ENCODE measurements around the gene NKG7.

Gene NKG7

DNA sequence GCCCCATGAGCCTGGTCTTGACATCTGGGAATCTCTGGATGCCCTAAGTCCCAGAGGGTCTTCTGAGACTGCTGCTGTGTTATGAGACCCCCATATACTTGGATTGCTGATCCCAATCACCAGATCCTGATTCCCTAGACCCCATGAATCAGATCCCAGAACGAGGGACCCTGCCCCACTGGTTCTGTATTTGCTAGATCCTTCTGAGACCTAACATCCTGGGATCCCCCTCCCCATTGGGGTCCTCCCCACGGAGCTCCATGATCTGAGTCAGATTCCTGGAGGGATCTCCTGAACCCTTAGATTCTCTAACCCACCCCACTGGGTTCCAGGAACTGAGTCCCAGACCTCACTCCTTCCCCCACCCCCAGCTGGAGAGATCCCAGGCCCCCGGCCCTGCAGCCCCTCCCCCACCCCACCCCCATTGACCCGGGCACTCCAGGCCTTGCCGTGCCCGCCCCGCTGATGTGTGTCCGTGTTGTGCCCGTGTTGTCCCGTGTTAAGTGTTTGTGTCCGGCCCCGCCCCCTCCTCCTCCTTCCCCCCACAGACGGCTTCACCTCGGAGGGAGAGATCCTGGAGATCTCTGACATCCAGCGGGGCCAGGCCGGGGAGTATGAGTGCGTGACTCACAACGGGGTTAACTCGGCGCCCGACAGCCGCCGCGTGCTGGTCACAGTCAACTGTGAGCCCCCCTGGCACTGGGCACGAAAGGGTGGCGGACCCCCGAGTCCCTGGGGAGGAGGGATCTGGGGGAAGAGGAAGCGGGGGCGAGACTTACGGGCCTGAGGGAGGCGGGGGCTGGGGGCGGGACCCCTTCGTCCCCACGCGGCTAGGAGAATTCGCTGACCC, 46.0 kb downstream of the NKG7 start:
- no peak for TF ChIP-seq POLR2A (IDR thresholded peaks at IDR 0.05; ENCODE audit: low read length)
- no peak for TF ChIP-seq GATA1 (IDR thresholded peaks at IDR 0.05; ENCODE audit: low read depth, low read length)
- DNase-seq = no peak

DNA sequence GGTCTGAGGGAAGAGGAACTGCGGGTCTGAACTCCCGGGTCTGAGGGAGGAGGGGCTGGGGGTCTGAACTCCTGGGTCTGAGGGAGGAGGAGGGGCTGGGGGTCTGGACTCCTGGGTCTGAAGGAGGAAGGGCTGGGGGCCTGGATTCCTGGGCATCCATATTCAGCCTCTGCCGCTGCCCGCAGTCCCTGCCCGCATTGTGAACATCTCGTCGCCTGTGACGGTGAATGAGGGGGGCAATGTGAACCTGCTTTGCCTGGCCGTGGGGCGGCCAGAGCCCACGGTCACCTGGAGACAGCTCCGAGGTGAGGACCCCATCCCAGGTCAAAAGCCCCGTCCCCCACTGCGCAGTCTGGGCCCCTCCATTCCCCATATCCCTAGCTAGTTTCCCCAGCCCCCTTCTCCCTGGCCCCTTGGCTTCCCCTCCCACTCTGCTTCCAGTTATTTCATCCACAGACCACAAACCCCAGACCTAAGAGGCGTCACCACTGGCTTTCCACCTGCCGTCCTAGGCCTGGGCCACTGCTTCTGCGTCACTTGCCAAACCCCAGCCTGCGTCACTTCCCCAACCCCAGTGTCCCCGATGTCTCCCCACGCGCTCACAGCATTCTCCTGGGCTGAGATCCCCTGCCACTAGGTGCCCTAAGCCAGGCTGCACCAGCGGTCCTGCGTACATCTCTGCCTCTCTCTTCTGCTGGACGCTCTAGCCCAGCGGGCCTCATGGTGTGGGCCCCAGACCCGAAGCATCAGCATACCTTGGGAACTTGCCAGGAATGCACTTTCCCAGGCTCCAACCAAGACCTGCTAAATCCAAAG, 47.1 kb downstream of the NKG7 start:
- DNase-seq = no peak
- TF ChIP-seq GATA1 (IDR thresholded peaks at IDR 0.05; ENCODE audit: low read depth, low read length) (no peak), POLR2A (IDR thresholded peaks at IDR 0.05; ENCODE audit: low read length) (no peak)

DNA sequence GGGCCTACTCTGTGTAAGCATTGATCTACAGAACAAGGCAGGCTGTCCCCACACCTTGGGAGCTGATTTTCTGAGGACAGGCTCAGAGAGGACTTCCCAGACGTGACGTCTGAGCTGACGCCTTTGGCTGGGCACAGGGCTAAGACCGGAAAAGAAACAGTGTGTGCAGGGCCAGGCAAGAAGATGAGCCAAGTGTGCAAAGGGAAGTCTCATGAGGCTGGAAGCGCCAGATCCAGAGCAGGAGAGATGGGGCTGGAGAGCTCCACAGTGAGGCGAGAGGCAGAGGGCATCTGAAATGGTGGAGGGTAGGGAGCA, 48.3 kb downstream of the NKG7 start:
- TF ChIP-seq GATA1 (IDR thresholded peaks at IDR 0.05; ENCODE audit: low read depth, low read length) = no peak
- no peak for TF ChIP-seq POLR2A (IDR thresholded peaks at IDR 0.05; ENCODE audit: low read length)
- no peak for DNase-seq

DNA sequence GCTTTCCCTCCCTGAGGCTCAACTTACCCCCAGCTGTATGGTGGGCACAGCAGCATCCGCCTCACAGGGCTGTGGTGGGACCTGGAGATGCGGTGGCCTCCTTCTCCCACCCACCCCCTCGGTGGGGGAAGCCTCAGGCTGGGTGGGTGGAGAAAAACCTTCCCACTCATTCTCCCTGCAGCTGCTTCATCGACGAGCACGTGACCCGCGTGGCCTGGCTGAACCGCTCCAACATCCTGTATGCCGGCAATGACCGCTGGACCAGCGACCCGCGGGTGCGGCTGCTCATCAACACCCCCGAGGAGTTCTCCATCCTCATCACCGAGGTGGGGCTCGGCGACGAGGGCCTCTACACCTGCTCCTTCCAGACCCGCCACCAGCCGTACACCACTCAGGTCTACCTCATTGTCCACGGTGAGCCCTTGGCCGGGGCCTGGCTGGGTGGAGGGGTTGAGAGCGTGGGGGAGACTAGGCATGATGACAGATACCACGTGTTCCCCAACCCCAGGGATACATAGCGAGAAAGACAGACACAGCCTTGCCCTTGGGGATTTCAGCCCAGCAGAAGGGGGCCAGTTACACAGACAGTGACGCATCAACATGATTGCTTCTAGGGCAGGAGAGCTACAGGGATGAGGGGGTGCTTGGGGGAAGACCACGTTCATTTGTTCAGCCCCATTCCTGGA, 48.8 kb downstream of the NKG7 start:
- TF ChIP-seq GATA1 (IDR thresholded peaks at IDR 0.05; ENCODE audit: low read depth, low read length) (no peak), POLR2A (IDR thresholded peaks at IDR 0.05; ENCODE audit: low read length) (no peak)
- DNase-seq = no peak

DNA sequence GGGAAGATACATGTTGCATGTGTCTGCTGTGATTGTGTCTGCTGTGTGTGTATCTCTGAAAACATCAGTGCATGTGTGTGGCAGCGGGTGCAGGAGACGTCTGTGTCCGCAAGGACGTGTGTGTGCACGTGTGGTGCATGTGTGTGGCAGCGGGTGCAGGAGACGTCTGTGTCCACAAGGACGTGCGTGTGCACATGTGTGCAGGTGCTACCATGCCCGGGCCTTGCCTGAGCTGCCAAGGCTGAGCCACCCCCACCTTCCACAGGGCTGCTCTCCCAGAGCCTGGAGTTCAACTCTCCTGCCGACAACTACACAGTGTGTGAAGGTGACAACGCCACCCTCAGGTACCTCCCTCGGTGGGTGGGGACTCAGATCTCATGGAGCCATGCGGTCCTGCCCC, 50.7 kb downstream of the NKG7 start:
- DNase-seq = no peak
- TF ChIP-seq POLR2A (IDR thresholded peaks at IDR 0.05; ENCODE audit: low read length) (no peak), GATA1 (IDR thresholded peaks at IDR 0.05; ENCODE audit: low read depth, low read length) (no peak)
